Ectodermal cell (in vitro differentiated cells): ENCODE results near the gene GUK1.

Experiments
- H3K27ac ChIP-seq: 2 replicates; pipeline ENCODE4 v1.7.0; 2013; ENCODE audit warnings: mild to moderate bottlenecking, low read depth, low read length; ENCODE audit not compliant: insufficient read depth, poor library complexity, severe bottlenecking
- H3K27me3 ChIP-seq: 2 replicates; pipeline ENCODE4 v1.7.0; 2013; ENCODE audit warnings: mild to moderate bottlenecking, low read length; ENCODE audit not compliant: insufficient read depth, control insufficient read depth, poor library complexity, severe bottlenecking
- H3K36me3 ChIP-seq: one replicate; pipeline ENCODE4 v1.7.0; 2013; ENCODE audit warnings: low read length; ENCODE audit not compliant: control insufficient read depth, insufficient read depth
- H3K4me1 ChIP-seq: one replicate; pipeline ENCODE4 v1.7.0; 2013; ENCODE audit warnings: low read length; ENCODE audit not compliant: control insufficient read depth, insufficient read depth
- H3K4me3 ChIP-seq: 2 replicates; pipeline ENCODE4 v1.7.0; 2013; ENCODE audit warnings: low read depth, low read length, control low read depth; ENCODE audit not compliant: insufficient read depth
- H3K9me3 ChIP-seq: 2 replicates; pipeline ENCODE4 v1.7.0; 2013; ENCODE audit warnings: mild to moderate bottlenecking, low read length, moderate library complexity; ENCODE audit not compliant: control insufficient read depth
- WGBS, 2 experiments: methylation state at CpG; one replicate each; pipeline ENCODE4 v1.1.7; 2013; ENCODE audit warnings: missing lambda C conversion rate in 2 of 2; 5-methylcytosine and 5-hydroxymethylcytosine counted together

The GUK1 gene

DNA sequence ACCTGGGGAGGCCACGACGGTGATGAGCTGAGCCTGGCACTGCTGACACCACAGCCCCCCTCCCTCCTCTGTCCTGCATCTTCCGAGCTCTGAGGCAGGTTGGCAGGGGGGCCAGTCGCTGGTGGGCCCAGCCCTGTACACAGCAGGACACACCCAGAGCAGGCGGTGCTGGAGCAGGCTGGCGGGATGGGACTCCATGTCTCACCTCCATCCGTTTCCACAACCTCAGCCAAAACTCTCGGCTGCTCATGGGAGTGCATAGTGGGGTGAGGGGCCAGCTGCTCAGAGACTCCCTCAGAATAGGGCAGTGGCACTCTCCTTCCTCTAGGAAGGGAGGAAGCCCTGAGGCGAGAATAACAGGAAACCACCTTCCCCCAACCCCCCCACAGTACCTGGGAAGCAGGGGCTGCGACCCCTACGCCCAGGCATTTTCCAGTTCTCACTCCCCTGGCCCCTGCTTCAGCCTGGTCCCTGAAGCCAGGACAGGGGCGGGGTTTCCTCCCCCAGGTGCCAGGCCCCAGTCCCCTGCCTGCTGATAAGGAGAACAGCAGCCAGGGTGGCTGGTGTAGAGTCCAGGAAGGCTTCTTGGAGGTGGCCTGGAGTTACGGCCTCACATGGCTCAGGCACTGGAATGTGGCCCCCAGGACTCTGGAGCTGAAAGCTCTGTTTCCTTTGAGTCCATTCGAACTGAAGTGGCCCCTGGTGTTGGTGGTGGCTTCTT is 22.4 kb downstream of the GUK1 start:
- no peak overlapping the region for H3K27ac ChIP-seq
- no peak overlapping the region for H3K4me3 ChIP-seq
- 70 to 72% methylated on average over 14 of the region's 14 CpGs for WGBS, 2 experiments
- H3K4me1 ChIP-seq: peaks cover 11% of the 10 kb centered on the region
- peaks cover 28% of the 10 kb centered on the region for H3K27me3 ChIP-seq
- no peaks in the 10 kb centered on the region for H3K9me3 ChIP-seq
- H3K36me3 ChIP-seq: no peaks in the 10 kb centered on the region

- H3K27me3 ChIP-seq: peaks cover 26% of the 10 kb centered on the region
- H3K4me3 ChIP-seq: no peak overlapping the region
- no peaks in the 10 kb centered on the region for H3K9me3 ChIP-seq
- H3K27ac ChIP-seq: no peak overlapping the region
- 89 to 91% methylated on average over 30 of the region's 30 CpGs for WGBS, 2 experiments
- no peaks in the 10 kb centered on the region for H3K36me3 ChIP-seq
- peaks cover 11% of the 10 kb centered on the region for H3K4me1 ChIP-seq
Measured at GRCh38 chr1:228163007-228163753, 23.1 kb downstream of the GUK1 start.

- Histone ChIP-seq H3K27ac (no peak overlapping the region), H3K9me3 (no peaks in the 10 kb centered on the region), H3K36me3 (no peaks in the 10 kb centered on the region), H3K4me3 (no peak overlapping the region), H3K27me3 (peaks cover 18% of the 10 kb centered on the region), H3K4me1 (peaks cover 11% of the 10 kb centered on the region)
- 95 to 98% methylated on average over 10 of the region's 10 CpGs for WGBS, 2 experiments
Measured at GRCh38 chr1:228163776-228164519, 23.9 kb downstream of the GUK1 start.

DNA sequence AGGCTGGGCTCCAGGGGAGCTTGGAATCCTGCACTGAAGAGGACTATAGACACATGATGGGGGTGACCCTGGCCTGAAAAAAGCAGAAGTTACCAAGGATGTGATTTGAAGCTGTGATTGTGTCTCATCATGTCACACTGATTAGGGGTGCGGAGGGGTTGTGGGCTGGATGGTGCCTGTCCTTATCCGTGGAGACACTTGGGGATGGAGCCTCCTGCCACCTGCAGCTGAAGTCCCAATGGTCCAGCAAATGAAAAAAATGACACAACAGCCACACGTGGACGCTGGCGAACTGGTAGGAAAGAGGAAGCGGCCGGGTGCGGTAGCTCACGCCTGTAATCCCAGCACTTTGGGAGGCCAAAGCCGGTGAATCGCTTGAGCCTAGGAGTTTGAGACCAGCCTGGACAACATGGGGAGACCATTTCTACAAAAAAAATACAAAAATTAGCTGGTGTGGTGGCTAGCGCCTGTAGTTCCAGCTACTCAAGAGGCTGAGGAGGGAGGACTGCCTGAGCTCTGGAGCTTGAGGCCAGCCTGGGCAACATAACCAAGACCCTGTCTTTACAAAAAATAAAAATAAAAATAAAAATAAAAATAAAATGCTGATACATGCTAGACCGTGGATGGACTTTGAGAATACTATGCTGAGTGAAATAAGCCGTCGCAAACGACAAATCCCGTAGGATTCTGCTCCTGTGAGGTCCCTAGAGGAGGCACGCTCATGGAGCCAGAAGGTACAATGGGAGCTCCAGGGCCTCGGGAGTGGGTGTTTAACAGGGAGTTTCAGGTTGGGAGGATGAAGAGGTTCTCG is 24.7 kb downstream of the GUK1 start:
- H3K36me3 ChIP-seq: no peaks in the 10 kb centered on the region
- peaks cover 10% of the 10 kb centered on the region for H3K27me3 ChIP-seq
- WGBS, 2 experiments: 70 to 71% methylated on average over 20 of the region's 20 CpGs
- no peak overlapping the region for H3K27ac ChIP-seq
- peak overlapping the region; percentile 71 for H3K4me3 ChIP-seq
- H3K4me1 ChIP-seq: peaks cover 11% of the 10 kb centered on the region
- no peaks in the 10 kb centered on the region for H3K9me3 ChIP-seq

- H3K36me3 ChIP-seq: no peaks in the 10 kb centered on the region
- H3K27me3 ChIP-seq: peaks cover 4% of the 10 kb centered on the region
- H3K9me3 ChIP-seq: no peaks in the 10 kb centered on the region
- H3K4me1 ChIP-seq: peaks cover 11% of the 10 kb centered on the region
- H3K27ac ChIP-seq: peak within 1 kb of the TSS; percentile 99
- 0% methylated on average over 93 of the region's 93 CpGs for WGBS, 2 experiments
- H3K4me3 ChIP-seq: peak within 1 kb of the TSS; percentile 71
Measured at GRCh38 chr1:228165372-228166169, 25.5 kb downstream of the GUK1 start, which contains the start of gene IBA57. Gene IBA57, plus strand, starts transcription at chr1:228165804. Its CDS starts 13 bp downstream, at chr1:228165817.

- WGBS, 2 experiments: 27 to 29% methylated on average over 26 of the region's 26 CpGs
- Histone ChIP-seq H3K9me3 (no peaks in the 10 kb centered on the region), H3K36me3 (no peaks in the 10 kb centered on the region), H3K4me3 (peak overlapping the region; percentile 71), H3K27me3 (no peaks in the 10 kb centered on the region), H3K4me1 (peaks cover 11% of the 10 kb centered on the region), H3K27ac (peak overlapping the region; percentile 99)
Measured at GRCh38 chr1:228166170-228166936, 26.3 kb downstream of the GUK1 start.

- Histone ChIP-seq H3K27me3 (no peaks in the 10 kb centered on the region), H3K4me1 (no peaks in the 10 kb centered on the region), H3K9me3 (no peaks in the 10 kb centered on the region), H3K27ac (no peak overlapping the region), H3K36me3 (no peaks in the 10 kb centered on the region), H3K4me3 (no peak overlapping the region)
- WGBS, 2 experiments: 91 to 95% methylated on average over 12 of the region's 12 CpGs
Measured at GRCh38 chr1:228168563-228169270, 28.6 kb downstream of the GUK1 start.

DNA sequence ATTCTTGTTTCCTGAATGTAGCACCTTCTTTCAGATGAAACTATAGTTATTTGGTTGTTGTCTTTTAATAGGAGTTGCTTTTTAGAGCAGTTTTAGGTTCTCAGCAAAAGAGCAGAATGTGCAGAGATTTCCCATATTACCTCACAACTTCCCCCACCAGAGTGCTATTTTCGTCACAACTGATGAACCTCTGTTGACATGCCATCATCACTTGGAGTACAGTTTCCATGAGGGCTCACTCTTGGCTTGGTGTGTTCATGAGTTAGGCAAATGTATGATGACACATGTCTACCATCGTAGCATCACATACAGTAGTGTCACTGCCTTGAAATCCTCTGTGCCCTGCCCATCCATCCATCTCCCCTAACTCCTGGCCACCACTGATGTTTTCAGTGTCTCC is 29.3 kb downstream of the GUK1 start:
- H3K27ac ChIP-seq: no peak overlapping the region
- no peaks in the 10 kb centered on the region for H3K36me3 ChIP-seq
- no peaks in the 10 kb centered on the region for H3K9me3 ChIP-seq
- H3K4me3 ChIP-seq: no peak overlapping the region
- 89 to 94% methylated on average over 2 of the region's 2 CpGs for WGBS, 2 experiments
- no peaks in the 10 kb centered on the region for H3K27me3 ChIP-seq
- H3K4me1 ChIP-seq: no peaks in the 10 kb centered on the region
